ENCODE results near the gene GUCA2B.

GUCA2B gene

GRCh38 chr1:42168391-42168670 lies 15.1 kb downstream of the GUCA2B start:
- DNase-seq: no peak

DNA sequence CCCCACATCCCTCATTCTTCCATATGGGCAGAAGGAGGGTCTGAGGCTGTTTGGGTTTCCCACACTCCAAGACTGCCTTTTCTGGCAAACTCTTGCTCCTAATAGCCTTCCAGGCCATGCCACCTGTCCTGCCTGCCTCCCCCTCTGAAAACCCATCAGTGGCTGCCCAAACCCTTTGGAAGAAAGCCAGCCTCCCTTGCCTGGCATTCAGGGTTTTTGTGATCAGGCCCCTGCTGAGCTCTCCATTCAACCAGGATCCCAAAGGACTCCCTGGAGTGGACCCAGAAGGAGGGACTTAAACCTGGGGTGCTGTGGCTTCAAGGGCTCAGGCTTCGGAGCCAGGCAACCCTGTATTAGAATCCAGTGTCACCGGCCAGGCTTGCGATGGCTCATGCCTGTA lies 15.6 kb downstream of the GUCA2B start:
- no peak for DNase-seq

DNA sequence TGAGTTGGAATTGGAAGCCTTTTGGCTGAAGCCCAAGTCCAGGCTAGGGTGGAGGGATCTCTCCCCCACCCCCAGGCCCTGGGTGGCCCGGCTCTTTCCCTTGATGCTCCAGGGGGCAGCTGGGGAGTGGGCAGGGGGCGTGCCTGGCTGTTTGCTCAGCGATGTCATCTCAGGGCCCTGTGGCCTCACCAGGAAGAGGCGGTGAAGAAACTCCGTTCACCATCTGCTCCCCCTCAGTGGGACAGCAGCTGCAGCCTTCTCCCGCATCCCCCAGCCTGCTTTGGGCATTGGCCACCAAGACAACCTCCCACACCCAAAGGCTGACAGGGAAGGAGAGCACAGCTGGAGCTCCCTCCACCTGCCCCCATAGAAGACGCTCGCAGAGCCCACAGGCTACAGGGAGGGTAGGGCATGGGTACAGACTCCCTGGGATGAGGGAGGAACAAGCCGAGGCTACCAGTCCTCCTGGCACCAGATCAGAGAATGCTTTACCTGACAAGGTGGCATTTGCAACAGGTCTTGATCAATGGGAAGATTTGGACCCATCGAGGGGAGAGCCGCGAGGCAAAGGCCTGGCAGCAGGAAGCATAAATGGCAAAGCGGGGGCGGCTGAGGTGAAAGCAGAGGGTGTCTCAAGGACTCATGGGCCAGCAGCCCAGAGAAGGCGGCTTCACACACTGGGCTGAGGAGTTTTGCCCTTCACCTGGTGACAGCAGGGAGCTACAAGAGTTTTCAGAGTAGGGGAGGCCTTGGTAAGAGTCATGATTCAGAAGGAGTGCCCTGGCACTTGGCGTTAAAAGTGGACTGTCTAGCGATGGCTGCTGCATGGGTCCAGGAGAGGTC lies 17.8 kb downstream of the GUCA2B start:
- DNase-seq: no peak

- DNase-seq: no peak
These were observed 18.6 kb downstream of the GUCA2B start for GRCh38 chr1:42171679-42172266.

DNA sequence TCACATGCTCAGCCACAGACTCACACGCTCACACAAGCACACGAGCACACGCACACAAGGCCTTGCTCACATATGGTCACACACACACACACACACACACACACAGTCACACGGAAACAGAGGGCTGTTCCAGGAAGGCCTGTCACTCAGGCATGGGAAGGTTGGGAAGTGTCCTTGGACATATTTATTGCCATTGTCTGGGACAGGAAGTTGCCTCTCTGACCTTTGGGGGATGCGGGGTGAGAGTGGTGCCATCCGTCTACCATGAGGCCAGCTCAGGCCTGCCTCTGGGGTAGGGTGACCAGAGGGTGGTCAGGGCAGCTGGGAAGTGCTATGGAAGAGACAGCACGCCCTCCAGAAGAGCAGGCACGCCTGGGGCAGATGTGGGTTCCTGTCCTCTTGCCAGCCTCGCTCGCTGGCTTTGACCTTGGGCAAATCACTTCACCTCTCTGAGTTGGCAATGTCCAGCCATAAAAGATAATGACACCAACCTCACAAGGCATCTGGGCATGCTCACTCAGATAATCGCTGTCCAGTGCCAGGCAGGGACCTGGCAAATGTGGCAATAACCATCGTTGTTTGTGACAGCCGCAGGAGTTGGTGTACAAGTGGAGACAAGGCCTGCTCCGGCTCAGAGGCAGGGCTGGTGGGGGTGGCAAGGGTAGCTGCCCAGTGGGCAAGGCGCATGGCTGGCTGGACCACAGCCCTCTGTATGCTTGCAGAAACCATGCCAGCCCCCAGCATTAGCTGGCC lies 19.3 kb downstream of the GUCA2B start:
- no peak for DNase-seq

DNA sequence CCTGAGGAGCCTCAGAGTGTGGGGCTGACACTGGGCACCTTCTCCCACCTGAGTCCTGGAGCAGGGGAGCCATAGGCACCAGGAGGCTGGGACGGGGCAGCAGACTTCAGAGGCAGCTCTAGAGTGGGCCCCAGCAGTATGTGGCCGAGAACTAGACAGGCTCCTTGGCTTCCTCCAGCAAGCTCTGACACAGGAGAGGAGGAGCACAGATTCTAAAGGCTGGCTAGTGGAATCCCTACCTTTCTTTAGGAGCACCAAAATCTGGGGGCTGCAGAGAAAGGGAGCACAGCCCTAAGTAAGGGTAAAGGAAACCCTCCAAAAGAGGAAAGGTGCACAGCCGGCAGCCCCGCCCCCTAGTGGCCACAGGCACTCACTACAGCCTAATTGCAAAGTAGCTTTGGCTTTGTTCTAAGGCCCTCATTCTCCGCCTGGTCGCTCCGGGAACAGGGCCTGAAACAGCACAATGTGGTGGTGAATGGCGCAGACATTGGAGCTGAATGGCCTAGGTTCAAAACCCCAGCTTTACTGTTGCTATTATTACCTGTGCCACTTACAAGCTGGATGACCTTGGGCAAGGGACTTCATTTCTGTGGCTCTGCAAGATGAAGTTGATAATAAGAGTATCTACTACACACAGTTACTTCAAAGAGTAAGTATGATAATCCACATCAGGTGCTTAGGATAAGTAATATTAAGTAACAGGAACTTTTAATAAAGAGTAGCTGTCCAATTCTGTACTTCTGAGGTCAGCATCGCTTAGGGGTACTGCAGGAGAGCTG lies 20.1 kb downstream of the GUCA2B start:
- peak; percentile 71 for DNase-seq

DNA sequence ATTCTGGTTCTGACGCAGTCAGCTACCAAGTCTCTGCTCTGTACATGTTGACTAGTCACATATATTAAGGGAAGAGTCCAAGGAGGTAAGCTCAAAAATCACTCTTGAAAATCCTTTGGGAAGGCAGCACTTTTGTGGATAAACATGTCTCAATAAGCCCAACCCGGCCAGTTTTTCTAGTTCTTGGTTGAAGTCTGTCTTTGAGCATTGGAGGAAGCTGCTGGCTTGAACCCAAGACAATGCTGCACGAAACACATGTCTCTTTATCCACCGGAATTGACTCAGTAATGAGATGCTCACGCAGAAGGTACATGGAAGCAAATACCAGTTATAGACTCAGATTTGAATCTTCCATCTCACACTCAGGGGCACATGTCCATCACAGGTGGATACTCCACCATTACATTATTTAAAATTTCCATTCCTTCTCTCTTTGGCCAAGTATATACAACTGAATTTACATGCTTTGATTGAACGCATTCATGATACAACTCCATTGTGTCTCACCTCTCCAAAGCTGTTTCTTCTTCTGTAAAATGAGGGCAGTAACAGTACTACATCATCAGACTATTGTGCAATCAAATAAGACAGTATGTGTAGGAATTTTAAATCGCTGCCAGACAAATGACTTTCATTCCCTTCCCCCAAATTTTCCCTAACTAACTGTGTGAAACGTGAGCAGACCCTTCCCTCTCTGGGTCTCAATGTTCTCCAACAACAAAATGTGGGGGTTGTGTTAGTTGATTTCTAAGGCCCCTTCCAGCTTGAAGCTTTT lies 20.9 kb downstream of the GUCA2B start:
- no peak for DNase-seq

DNA sequence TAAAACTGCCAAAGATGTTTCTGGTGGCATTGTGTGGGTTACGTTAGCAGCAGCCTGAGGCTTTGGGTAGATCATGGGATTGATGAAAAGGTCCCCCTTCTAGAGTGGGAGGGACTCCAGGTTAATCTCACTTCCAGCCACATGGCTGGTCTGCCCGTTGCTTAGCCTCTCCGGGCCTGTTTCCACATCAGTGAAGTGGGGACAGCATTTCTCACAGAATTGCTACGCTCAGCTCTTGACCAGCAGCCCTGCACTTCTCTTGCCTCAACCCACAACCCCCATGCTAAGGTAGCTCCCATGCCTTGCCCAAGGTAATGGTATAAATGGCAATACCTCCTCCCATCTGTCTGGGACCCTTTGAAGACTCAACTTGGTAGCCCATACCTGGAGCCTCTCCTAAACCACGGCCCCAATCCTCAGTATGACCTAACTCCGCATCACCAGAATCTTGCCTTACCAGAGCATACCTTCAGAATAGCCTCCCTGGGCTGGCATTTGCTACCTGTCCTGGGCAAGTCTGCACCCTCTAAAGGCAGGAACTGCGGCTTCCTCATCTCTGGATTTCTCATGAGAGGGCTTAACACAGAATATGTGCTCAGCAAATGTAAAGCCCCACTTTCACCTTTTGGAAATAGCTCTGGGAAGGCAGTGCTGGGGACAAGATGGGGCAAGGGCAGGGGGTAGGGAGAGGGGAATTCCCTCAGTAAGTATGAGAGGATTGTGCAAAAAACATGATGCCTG lies 22.3 kb downstream of the GUCA2B start:
- DNase-seq: no peak

DNA sequence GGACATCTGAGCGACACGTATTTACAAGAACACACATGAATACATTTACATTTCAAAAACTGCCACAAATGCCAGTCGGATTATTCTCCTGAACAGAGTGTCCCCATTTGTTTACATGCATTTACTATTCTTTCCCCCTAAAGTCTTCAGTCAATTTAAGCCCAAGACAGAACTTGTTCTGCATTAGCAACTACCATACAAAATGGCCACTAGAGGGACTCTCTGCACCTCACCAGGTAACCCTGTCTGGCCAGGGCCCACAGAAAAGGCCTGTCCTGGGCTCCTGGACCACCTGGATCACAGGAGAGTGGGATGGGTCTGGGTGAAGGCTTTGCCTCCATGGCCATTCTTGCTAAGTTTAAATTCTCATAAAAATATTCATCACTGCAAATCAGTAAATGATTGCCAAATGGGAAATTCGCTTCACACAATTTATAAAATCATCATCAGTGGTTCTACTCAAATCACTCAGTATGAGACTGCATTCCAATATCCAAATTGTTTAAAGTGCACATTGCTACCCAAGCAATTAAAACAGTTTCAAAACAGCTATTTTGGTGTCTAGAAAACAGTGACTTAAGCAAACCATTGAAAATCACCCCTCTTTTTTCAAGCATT lies 23.8 kb downstream of the GUCA2B start:
- DNase-seq: no peak

DNA sequence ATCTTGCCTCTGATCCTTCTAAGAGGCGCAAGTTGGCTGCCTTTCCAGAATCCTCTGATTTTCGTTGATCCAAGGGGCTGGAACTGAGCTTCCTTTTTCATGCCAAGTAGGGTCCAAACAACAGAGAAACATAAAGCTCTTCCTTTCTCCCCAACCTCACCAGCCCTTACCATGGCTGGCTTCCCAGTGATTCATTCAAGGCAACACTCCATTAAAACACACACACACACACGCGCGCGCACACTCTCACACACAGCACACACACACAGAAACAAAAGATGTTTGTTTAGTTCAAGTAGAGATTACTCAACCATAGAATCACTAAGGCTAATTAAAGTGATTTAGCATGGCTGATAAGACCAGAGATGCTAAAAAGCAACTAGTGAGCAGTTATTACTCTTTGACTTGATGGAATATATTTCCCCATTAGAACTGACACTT lies 24.4 kb downstream of the GUCA2B start:
- no peak for DNase-seq

DNA sequence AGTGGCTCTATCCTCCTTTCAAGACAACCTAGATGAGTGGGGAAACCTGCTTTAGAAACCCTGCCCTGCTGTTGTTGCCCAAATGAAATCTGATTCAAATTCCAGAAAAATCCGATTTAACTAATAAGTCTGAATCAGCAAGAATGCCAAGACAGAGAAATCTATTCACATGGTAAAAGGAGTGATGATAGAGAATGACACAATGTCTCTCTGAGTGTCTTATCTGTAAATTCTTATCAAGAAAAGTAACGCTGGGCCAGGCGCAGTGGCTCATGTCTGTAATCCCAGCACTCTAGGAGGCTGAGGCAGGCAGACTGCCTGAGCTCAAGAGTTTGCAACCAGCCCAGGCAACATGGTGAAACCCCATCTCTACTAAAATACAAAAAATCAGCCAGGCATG lies 25.0 kb downstream of the GUCA2B start:
- DNase-seq: no peak

DNA sequence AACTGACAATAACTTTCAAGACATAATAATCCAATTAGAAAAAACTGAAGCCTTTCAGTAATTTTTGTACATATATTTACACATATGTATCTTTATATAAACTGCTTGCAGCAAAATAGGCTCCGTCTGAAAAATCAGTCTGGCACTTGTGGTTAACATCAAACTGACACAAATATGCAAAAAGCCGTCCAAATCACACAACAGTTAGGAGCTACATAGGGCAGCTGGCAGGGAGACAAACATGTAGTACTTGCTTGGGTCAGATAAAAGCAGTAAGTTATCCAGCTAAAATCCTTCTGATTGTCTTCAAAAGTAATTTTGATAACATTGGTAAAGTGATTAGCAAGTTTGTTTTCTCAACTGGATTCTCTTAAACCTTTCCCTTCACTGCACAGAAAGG lies 26.1 kb downstream of the GUCA2B start:
- no peak for DNase-seq

DNA sequence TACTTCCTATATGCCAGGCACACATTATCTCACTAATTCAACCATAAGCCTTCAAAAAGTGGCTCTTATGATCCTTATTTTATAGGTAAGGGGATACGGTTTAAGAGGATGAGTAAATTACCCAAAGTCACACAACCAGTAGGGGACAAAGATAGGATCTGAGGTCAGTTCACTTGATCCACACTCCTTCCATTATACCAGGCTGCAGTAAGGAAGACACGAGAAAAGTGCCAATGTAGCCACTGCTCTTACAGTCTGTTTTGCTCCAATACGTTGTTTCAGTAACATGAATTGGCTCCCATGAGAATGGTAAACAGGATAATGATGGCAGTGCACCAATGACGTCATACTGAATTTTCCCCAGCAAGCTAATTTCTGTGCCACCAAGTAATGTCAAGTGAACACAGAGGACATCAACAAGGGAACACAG lies 26.7 kb downstream of the GUCA2B start:
- DNase-seq: no peak

DNA sequence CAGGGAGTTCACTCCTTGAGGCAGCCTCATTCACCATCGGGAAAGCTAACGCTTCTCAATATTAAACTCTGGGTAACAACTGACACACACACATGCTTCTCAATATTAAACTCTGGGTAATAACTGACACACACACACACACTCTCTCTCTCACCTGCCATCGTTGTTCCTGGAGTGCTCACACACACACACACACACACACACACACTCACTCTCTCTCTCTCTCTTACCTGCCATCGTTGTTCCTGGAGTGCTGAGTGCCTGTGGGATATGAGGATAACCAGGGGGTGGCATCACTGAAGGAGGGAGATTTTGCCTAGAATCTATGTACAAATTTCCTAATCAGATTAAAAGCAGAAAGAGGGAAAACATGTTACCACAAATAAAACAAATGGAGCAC lies 28.5 kb downstream of the GUCA2B start:
- DNase-seq: no peak

GRCh38 chr1:42183210-42183956 lies 30.2 kb downstream of the GUCA2B start:
- no peak for DNase-seq

DNA sequence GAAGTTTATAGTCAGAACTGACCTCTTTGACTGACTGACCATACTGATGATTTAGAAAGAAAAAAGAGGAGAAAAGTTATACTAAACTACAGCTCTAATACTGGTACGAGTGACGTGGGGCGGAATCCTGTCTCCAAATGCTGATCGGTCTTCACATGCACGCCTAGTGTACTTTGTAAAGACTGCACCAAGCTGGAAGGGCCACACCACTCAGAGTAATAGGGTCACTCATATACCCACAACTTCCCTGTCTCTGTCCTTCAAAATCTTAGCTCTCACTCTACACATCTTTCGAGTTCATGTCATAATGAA lies 30.7 kb downstream of the GUCA2B start:
- no peak for DNase-seq

- no peak for DNase-seq
These were observed 31.4 kb downstream of the GUCA2B start for GRCh38 chr1:42184616-42185015.

- no peak for DNase-seq
These were observed 32.9 kb downstream of the GUCA2B start for GRCh38 chr1:42186152-42186551.

GRCh38 chr1:42189931-42190853 lies 37.0 kb downstream of the GUCA2B start:
- no peak for DNase-seq

DNA sequence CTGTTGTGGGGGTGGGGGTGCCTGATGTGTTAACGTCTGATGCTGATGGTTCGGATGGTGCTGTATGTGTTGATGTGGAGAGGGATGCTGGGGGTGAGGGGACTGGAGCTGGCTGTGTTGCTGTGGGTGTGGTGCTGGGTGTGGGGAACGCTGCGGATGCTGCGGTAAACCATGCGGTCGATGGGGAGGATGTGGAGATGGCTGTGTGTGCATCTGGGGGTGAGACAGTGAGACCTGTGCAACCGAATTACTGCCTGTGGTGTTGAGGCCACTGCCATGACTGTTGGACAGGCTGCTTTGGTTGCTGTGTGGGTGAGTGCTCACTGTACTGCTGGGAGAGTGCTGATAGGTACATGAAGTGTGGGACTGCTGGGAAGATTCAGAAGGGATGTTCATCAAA lies 38.1 kb downstream of the GUCA2B start:
- DNase-seq: no peak

Data from activated CD4-positive, CD25-positive, alpha-beta regulatory T cell treated with anti-CD3 and anti-CD28 coated beads, Interleukin-2, amount 50 U/mL, for 72 hours (primary cell).